GM23338 (cell line): ENCODE measurements around the gene TMEM107. TPM values are rescaled to one million over a fixed set of nuclear protein-coding genes. Genes with fewer than 3 reads are reported as not detected.

Source experiments
- ATAC-seq: fragments of 200-7000 bp; cut with Tn5 transposase; 3 replicates; pipeline ENCODE4 v1.9.1; 2020
- DNase-seq: peaks from one replicate; pipeline ENCODE4 v3.0.0-alpha.2; 2015; ENCODE audit warnings: low spot score
- H2AFZ ChIP-seq: fragments of 200-600 bp; sonication (generic); 2 replicates; pipeline ENCODE4 v1.8.0; 2016; ENCODE audit warnings: antibody characterized with exemption, mild to moderate bottlenecking, moderate library complexity
- H3F3A ChIP-seq: fragments of 200-600 bp; sonication (generic); replicated peaks from 2 replicates; pipeline ENCODE4 v1.8.0; 2017; ENCODE audit warnings: antibody characterized with exemption, mixed run types, low read depth
- H3K27ac ChIP-seq: fragments of 200-600 bp; sonication (generic); 2 replicates; pipeline ENCODE4 v1.6.1; 2016; ENCODE audit warnings: low read depth
- H3K27me3 ChIP-seq: fragments of 200-600 bp; sonication (generic); 2 replicates; pipeline ENCODE4 v1.8.0; 2016; ENCODE audit warnings: mild to moderate bottlenecking, mixed run types, moderate library complexity; ENCODE audit not compliant: insufficient read depth
- H3K36me3 ChIP-seq: fragments of 200-600 bp; sonication (generic); 2 replicates; pipeline ENCODE4 v1.8.0; 2016; ENCODE audit warnings: mild to moderate bottlenecking; ENCODE audit not compliant: insufficient read depth
- H3K4me1 ChIP-seq: fragments of 200-600 bp; sonication (generic); 2 replicates; pipeline ENCODE4 v1.8.0; 2016; ENCODE audit warnings: mild to moderate bottlenecking, moderate library complexity; ENCODE audit not compliant: insufficient read depth
- H3K4me2 ChIP-seq: fragments of 200-600 bp; sonication (generic); 2 replicates; pipeline ENCODE4 v1.7.1; 2017; ENCODE audit warnings: mixed run types
- H3K4me3 ChIP-seq: fragments of 200-600 bp; sonication (generic); 2 replicates; pipeline ENCODE4 v1.6.1; 2016; ENCODE audit warnings: mixed run types
- H3K79me2 ChIP-seq: fragments of 200-600 bp; sonication (generic); replicated peaks from 2 replicates; pipeline ENCODE4 v1.8.0; 2017; ENCODE audit warnings: mild to moderate bottlenecking; ENCODE audit not compliant: insufficient read depth
- H3K9me2 ChIP-seq: fragments of 200-600 bp; sonication (generic); 2 replicates; pipeline ENCODE4 v1.8.0; 2017; ENCODE audit not compliant: insufficient read depth
- H4K20me1 ChIP-seq: fragments of 200-600 bp; sonication (generic); replicated peaks from 2 replicates; pipeline ENCODE4 v1.8.0; 2017; ENCODE audit warnings: mild to moderate bottlenecking; ENCODE audit not compliant: insufficient read depth
- H3K27ac Mint-ChIP-seq: 2 replicates; pipeline ENCODE4 v1.8.0; 2020; ENCODE audit warnings: inconsistent platforms, mild to moderate bottlenecking, moderate library complexity, mixed read lengths
- H3K27me3 Mint-ChIP-seq: 3 replicates; pipeline ENCODE4 v1.8.0; 2022; ENCODE audit warnings: low read depth, mild to moderate bottlenecking, moderate library complexity, mixed read lengths, inconsistent platforms; ENCODE audit not compliant: insufficient read depth, poor library complexity
- H3K36me3 Mint-ChIP-seq: 3 replicates; pipeline ENCODE4 v1.8.0; 2021; ENCODE audit warnings: low read depth, mild to moderate bottlenecking, inconsistent platforms, moderate library complexity, mixed read lengths
- H3K4me1 Mint-ChIP-seq: 3 replicates; pipeline ENCODE4 v1.8.0; 2020; ENCODE audit warnings: mild to moderate bottlenecking, inconsistent platforms, mixed read lengths
- H3K4me3 Mint-ChIP-seq: 3 replicates; pipeline ENCODE4 v1.8.0; 2021; ENCODE audit warnings: moderate library complexity, mild to moderate bottlenecking, inconsistent platforms, mixed read lengths
- H3K9me3 Mint-ChIP-seq: 3 replicates; pipeline ENCODE4 v1.8.0; 2020; ENCODE audit warnings: moderate library complexity, mild to moderate bottlenecking, inconsistent platforms, mixed read lengths
- CREB1 ChIP-seq: fragments of 250-450 bp; sonication (Bioruptor Pico); IDR thresholded peaks from 2 replicates; pipeline ENCODE4 v1.5.0; 2020; ENCODE audit warnings: low read depth, mild to moderate bottlenecking, moderate library complexity
- EZH2 ChIP-seq: fragments of 200-600 bp; sonication (generic); IDR thresholded peaks from one replicate; pipeline ENCODE4 v1.8.0; 2017; ENCODE audit warnings: antibody characterized with exemption, mild to moderate bottlenecking, low read depth; ENCODE audit not compliant: unreplicated experiment
- EZH2phosphoT487 ChIP-seq: fragments of 200-600 bp; sonication (generic); IDR thresholded peaks from one replicate; pipeline ENCODE4 v1.8.1; 2018; ENCODE audit warnings: antibody characterized with exemption; ENCODE audit not compliant: unreplicated experiment
- JUNB ChIP-seq: IDR thresholded peaks from one replicate; pipeline ENCODE4 v1.6.1; 2016; ENCODE audit warnings: antibody characterized with exemption; ENCODE audit not compliant: unreplicated experiment
- NANOG ChIP-seq: IDR thresholded peaks from 2 replicates; pipeline ENCODE4 v1.6.1; 2016; ENCODE audit warnings: antibody characterized with exemption, borderline replicate concordance
- POLR2AphosphoS5 ChIP-seq: IDR thresholded peaks from 2 replicates; pipeline ENCODE4 v1.6.1; 2016; ENCODE audit warnings: antibody characterized with exemption, low read depth
- REST ChIP-seq: IDR thresholded peaks from one replicate; pipeline ENCODE4 v1.6.1; 2018; ENCODE audit warnings: antibody characterized with exemption; ENCODE audit not compliant: unreplicated experiment
- ZNF114 ChIP-seq: fragments of 250-450 bp; sonication (Bioruptor Pico); IDR thresholded peaks from 2 replicates; pipeline ENCODE4 v1.5.0; 2020; ENCODE audit warnings: mild to moderate bottlenecking, moderate library complexity
- polyA plus RNA-seq: library from polyadenylated mRNA; unstranded; fragments of >200 nt; fragmentation: Nextera tagmentation; extraction: Ambion mirVana; gene quantifications from 2 replicates; pipeline ENCODE4 v1.2.1, GENCODE V29; 2016
- total RNA-seq: library from RNA; depleted of rRNA; stranded (reverse); fragments of >200 nt; shearing (Covaris generic); gene quantifications from 2 replicates; pipeline ENCODE4 v1.2.3, GENCODE V29; 2014
- TF ChIP-seq, protein P1 (sequence below): IDR thresholded peaks from 2 replicates; pipeline ENCODE4 v1.6.1; 2016; ENCODE audit warnings: antibody characterized with exemption

Gene TMEM107
- total and polyA plus RNA-seq, 2 experiments from 2014 or later = 10.8 to 20.4 TPM

- Mint-ChIP-seq H3K27me3 (peaks cover 28% of the 10 kb centered on the region), H3K27ac (no peak overlapping the region)
Measured at GRCh38 chr17:8204761-8205555, 28.8 kb upstream of the TMEM107 start.

GRCh38 chr17:8192070-8192815, 16.1 kb upstream of the TMEM107 start:
- Histone ChIP-seq H3K27ac (peak overlapping the region; percentile 9), H3K4me1 (peaks cover 9% of the 10 kb centered on the region), H3K9me2 (no peaks in the 10 kb centered on the region), H3K36me3 (no peaks in the 10 kb centered on the region), H3K4me3 (peak overlapping the region; percentile 34), H3K27me3 (peaks cover 13% of the 10 kb centered on the region), H3K79me2 (no peaks in the 10 kb centered on the region), H3K4me2 (peak overlapping the region; percentile 75), H2AFZ (no peak overlapping the region), H4K20me1 (no peaks in the 10 kb centered on the region), H3F3A (peaks cover 10% of the 10 kb centered on the region)
- peak; percentile 53 for ATAC-seq
- no peak overlapping the region for H3K27ac Mint-ChIP-seq
- H3K4me1 Mint-ChIP-seq = peaks cover 7% of the 10 kb centered on the region
- H3K4me3 Mint-ChIP-seq = no peak overlapping the region
- TF ChIP-seq EZH2 (no peak), POLR2AphosphoS5 (peak; percentile 91)
- H3K36me3 Mint-ChIP-seq = no peaks in the 10 kb centered on the region; the same call in 2 of the 3 replicates
- H3K27me3 Mint-ChIP-seq = peaks cover 11% of the 10 kb centered on the region
- no peaks in the 10 kb centered on the region for H3K9me3 Mint-ChIP-seq
- DNase-seq = peak; percentile 97

More at GRCh38 chr17:8204761-8205555, 28.8 kb upstream of the TMEM107 start:
- H3K9me3 Mint-ChIP-seq = no peaks in the 10 kb centered on the region; the same call in 1 of the 3 replicates
- H3K27me3 ChIP-seq = no peaks in the 10 kb centered on the region
- TF ChIP-seq POLR2AphosphoS5 (no peak), JUNB (no peak), NANOG (no peak), EZH2phosphoT487 (no peak), CREB1 (CRISPR knock-in tag) (no peak)
- no peaks in the 10 kb centered on the region for H3K9me2 ChIP-seq
- H3K36me3 ChIP-seq = peaks cover 36% of the 10 kb centered on the region
- peaks cover 7% of the 10 kb centered on the region; the same call in 2 of the 3 replicates for H3K4me1 Mint-ChIP-seq
- no peak overlapping the region for H3K27ac ChIP-seq
- peaks cover 30% of the 10 kb centered on the region for H3K79me2 ChIP-seq
- no peak overlapping the region for H2AFZ ChIP-seq
- peaks cover 71% of the 10 kb centered on the region for H3K36me3 Mint-ChIP-seq
- H4K20me1 ChIP-seq = peaks cover 17% of the 10 kb centered on the region
- no peak for ATAC-seq
- H3F3A ChIP-seq = peaks cover 44% of the 10 kb centered on the region
- no peak overlapping the region for H3K4me3 Mint-ChIP-seq
- peaks cover 12% of the 10 kb centered on the region for H3K4me1 ChIP-seq
- no peak overlapping the region for H3K4me3 ChIP-seq
- no peak for DNase-seq
- no peak overlapping the region for H3K4me2 ChIP-seq

DNA sequence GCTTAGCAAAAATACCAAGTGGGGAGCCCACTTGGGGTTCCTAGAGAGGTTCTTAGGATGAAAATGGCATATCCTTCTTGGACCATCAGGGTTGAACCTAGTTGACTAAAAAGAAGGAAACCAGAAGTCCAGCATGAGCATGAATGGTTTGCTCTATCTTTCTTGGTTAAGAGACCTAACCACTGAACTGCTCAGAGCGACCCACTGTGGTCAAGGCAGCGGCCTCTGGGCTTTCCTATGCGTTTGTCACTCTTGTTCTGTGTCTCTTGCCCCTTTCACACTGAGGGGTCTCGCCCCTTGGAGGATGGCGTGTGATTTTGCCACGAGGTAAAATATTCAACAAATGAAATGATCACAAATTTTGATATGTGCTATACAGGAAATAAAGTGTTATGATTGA, 14.3 kb upstream of the TMEM107 start:
- H3K4me3 ChIP-seq = peak overlapping the region; percentile 41
- no peaks in the 10 kb centered on the region for H3K36me3 ChIP-seq
- H3K4me1 Mint-ChIP-seq = peaks cover 7% of the 10 kb centered on the region
- peaks cover 15% of the 10 kb centered on the region for H3F3A ChIP-seq
- TF ChIP-seq, protein P1, sequence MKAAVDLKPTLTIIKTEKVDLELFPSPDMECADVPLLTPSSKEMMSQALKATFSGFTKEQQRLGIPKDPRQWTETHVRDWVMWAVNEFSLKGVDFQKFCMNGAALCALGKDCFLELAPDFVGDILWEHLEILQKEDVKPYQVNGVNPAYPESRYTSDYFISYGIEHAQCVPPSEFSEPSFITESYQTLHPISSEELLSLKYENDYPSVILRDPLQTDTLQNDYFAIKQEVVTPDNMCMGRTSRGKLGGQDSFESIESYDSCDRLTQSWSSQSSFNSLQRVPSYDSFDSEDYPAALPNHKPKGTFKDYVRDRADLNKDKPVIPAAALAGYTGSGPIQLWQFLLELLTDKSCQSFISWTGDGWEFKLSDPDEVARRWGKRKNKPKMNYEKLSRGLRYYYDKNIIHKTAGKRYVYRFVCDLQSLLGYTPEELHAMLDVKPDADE = no peak
- TF ChIP-seq EZH2 (no peak), REST (no peak), JUNB (no peak), NANOG (no peak), ZNF114 (CRISPR knock-in tag) (no peak)
- peak overlapping the region; percentile 67; the same call in 1 of the 2 replicates for H2AFZ ChIP-seq
- ATAC-seq = no peak
- no peak overlapping the region for H3K27ac ChIP-seq
- H3K4me2 ChIP-seq = peak overlapping the region; percentile 78
- H4K20me1 ChIP-seq = no peaks in the 10 kb centered on the region
- no peak overlapping the region; the same call in 2 of the 3 replicates for H3K4me3 Mint-ChIP-seq
- H3K27me3 ChIP-seq = peaks cover 13% of the 10 kb centered on the region
- H3K4me1 ChIP-seq = peaks cover 9% of the 10 kb centered on the region
- no peaks in the 10 kb centered on the region; the same call in 2 of the 3 replicates for H3K36me3 Mint-ChIP-seq
- no peaks in the 10 kb centered on the region for H3K9me2 ChIP-seq
- no peaks in the 10 kb centered on the region for H3K9me3 Mint-ChIP-seq
- peaks cover 11% of the 10 kb centered on the region for H3K27me3 Mint-ChIP-seq
- no peaks in the 10 kb centered on the region for H3K79me2 ChIP-seq
- no peak for DNase-seq
- H3K27ac Mint-ChIP-seq = peak overlapping the region; percentile 23; the same call in 1 of the 2 replicates
